COR-L47 (cell line): ENCODE data around the gene ANAPC13.

Source experiments
- DNase-seq: peaks from one replicate; lab custom pipeline; 2025; lab: John Stamatoyannopoulos, UW

ANAPC13 gene

GRCh38 chr3:134482622-134483021 lies 3.2 kb downstream of the ANAPC13 start:
- no peak for DNase-seq

- no peak for DNase-seq
Observed at GRCh38 chr3:134481166-134481565, 4.6 kb downstream of the ANAPC13 start.

- DNase-seq, result no peak
Observed at GRCh38 chr3:134480546-134480945, 5.2 kb downstream of the ANAPC13 start.

- DNase-seq, result no peak
Observed at GRCh38 chr3:134477938-134478337, 7.8 kb downstream of the ANAPC13 start.

- no peak for DNase-seq
Observed at GRCh38 chr3:134477002-134477401, 8.8 kb downstream of the ANAPC13 start.

- DNase-seq, result no peak
Observed at GRCh38 chr3:134476306-134476705, 9.5 kb downstream of the ANAPC13 start.

GRCh38 chr3:134474956-134475355 lies 10.8 kb downstream of the ANAPC13 start:
- DNase-seq, result no peak

GRCh38 chr3:134473868-134474546 lies 11.8 kb downstream of the ANAPC13 start:
- peak; percentile 76 for DNase-seq

- DNase-seq, result no peak
Observed at GRCh38 chr3:134472831-134473230, 13.0 kb downstream of the ANAPC13 start.

- DNase-seq, result no peak
Observed at GRCh38 chr3:134471521-134472193, 14.1 kb downstream of the ANAPC13 start.

GRCh38 chr3:134468519-134468918 lies 17.3 kb downstream of the ANAPC13 start:
- DNase-seq, result no peak

GRCh38 chr3:134466331-134466730 lies 19.5 kb downstream of the ANAPC13 start:
- no peak for DNase-seq

GRCh38 chr3:134464689-134465365 lies 21.0 kb downstream of the ANAPC13 start:
- no peak for DNase-seq

GRCh38 chr3:134464064-134464688 lies 21.6 kb downstream of the ANAPC13 start:
- DNase-seq, result no peak

- no peak for DNase-seq
Observed at GRCh38 chr3:134463676-134464063, 22.1 kb downstream of the ANAPC13 start.

- no peak for DNase-seq
Observed at GRCh38 chr3:134462331-134462941, 23.3 kb downstream of the ANAPC13 start.

GRCh38 chr3:134460965-134461364 lies 24.8 kb downstream of the ANAPC13 start:
- DNase-seq, result no peak

- no peak for DNase-seq
Observed at GRCh38 chr3:134459562-134459961, 26.2 kb downstream of the ANAPC13 start.

GRCh38 chr3:134458406-134458945 lies 27.3 kb downstream of the ANAPC13 start:
- no peak for DNase-seq

- DNase-seq, result peak; percentile 12
Observed at GRCh38 chr3:134457376-134458074, 28.3 kb downstream of the ANAPC13 start.

GRCh38 chr3:134453631-134454030 lies 32.2 kb downstream of the ANAPC13 start:
- DNase-seq, result peak; percentile 2
